Measurements from ENCODE around the gene WDR43. TPM values are rescaled to one million over a fixed set of nuclear protein-coding genes. Genes with fewer than 3 reads are reported as not detected.
A peak's percentile ranks its signal among the peaks of the same experiment; 100 is the strongest.

WDR43 gene
- total RNA-seq, 1 donor from 2014 or later, result 64.8 TPM

DNA sequence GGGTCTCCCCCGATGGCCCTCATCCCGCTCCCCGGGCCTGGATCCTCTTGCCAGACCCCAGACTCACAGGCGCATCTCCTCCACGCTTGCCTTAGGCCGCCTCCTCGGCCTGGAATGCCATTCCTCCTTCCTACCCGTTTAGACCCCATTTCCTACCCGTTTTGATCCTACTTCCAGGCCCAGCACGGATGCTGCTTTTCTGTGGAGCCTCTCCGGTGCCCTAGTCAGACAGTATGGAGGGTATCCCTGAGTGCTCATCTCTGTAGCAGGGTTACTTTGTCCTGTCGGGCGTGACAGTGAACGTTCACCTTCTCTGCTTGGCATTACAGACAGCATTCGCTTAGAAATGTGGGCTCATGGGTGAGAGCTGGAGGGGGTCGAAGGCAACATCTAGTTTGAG, 96.0 kb downstream of the WDR43 start:
- DNase-seq (ENCODE audit: low spot score in 2 of 2), result no peak
- FAIRE-seq, result no peak

DNA sequence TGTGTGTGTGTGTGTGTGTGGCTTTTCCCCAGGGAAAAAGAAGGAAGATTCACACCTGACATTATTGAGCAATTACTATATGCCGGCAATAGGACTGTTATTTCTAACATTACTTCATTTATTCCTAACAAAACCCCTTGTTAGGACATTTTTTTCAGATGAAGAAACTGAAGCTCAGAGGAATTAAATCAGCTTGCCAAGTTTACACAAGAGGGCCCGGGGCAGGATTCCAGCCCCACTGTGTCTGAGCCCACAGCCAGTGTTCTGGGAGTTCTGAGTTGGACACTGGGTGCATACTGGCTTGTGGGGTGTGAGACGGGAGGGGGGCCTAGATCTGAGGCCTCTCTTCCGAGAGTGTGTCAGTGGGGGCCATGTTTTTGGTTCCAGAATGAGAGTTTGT, 96.6 kb downstream of the WDR43 start:
- DNase-seq (ENCODE audit: low spot score in 2 of 2) (no peak), FAIRE-seq (no peak)

DNA sequence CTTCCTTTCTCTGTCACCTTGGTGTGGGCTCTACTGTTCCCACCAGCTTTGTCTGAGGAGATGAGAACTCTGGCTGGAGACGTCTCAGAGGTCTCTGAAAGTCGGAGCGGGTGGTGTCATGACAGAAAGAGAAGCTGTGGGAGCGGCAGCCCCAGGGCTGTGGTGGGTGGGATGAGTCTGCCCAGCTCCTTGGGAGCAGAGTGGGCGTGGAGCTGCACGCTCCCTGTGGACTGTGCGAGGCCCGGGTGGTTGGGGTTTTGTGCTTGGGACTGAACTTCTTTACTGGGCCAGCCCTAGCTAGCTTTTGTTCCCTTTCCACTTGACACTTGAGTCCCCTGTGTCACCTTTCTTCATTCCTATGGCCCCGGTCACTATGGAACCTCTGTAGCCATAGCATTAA, 97.0 kb downstream of the WDR43 start:
- DNase-seq (ENCODE audit: low spot score in 2 of 2), result no peak
- FAIRE-seq, result no peak

DNA sequence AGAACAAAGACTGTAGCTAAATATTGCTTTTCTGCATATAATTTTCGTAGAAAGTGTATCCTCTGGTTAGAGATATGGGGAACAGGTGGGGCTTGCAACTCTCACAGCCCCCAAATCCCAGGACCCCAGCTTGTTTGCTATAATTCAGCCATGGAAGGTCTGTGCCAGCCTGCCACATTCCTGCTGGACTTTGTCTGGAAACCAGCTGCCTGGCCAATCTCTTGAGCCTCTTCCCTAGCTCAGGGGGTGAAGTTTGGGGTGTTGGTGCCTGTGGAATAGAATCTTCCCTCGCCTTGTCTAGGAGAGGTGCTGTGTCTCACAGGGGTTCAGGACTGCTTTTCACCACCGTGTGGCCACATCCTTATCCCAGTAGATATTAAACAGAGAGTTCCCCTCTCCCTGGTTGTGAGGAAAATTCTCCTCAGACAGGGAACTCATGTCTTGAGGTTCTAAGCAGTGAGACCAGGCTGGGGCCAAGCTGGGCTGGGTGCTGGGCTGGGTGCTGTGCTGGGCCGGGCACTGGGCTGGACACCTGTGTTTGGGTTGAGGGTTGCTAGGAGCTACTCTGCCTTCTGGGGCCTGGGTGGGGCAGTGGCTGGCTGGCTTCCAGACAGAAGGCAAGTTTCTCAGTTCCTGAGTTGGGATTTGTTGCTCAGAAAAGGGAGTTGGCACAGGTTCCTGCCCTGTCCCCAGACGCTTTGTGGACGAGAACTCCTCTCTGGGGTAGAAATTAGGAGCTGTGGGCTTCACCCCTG, 98.9 kb downstream of the WDR43 start:
- DNase-seq (ENCODE audit: low spot score in 2 of 2) (no peak), FAIRE-seq (no peak)

DNA sequence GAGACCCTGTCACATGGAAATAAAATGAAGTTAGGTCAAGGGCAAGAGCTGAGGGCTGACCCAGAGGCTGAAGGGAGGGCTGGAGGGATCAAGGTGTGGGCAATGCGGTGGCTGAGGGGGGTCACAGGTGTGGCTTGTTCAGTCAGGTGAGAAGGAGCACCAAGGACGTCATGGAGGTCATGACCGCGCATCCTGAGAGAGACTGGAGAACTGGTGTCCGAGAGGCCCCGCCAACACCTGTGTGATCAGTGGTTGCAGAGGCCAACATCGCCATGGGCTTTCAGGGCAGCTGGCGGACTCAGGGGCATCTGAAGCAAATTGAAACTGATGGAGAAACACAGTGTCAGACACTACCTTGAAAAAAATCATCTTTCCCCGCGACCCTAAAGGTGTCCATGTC, 99.6 kb downstream of the WDR43 start:
- FAIRE-seq, result no peak
- DNase-seq (ENCODE audit: low spot score in 2 of 2), result no peak

DNA sequence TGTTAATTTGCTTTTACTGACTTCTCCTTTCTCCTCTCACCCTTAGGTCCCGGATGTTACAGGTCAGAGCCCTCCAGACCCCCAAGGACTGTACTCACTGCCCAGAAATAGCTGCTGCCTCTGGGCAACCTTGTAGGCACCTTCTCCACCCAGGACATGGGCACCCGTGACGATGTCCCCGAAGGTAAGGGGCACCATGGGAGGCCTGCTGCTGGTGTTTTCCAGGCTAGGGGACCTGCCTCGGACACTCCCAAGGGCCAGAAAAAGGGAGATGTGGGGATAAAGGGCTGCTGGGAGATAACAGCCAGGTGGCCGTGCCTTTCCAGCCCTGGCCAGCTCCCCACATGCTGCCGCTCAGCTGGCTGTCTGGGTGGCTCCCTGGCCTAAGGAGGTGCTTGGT, 100.2 kb downstream of the WDR43 start:
- FAIRE-seq (no peak), DNase-seq (ENCODE audit: low spot score in 2 of 2) (no peak)

DNA sequence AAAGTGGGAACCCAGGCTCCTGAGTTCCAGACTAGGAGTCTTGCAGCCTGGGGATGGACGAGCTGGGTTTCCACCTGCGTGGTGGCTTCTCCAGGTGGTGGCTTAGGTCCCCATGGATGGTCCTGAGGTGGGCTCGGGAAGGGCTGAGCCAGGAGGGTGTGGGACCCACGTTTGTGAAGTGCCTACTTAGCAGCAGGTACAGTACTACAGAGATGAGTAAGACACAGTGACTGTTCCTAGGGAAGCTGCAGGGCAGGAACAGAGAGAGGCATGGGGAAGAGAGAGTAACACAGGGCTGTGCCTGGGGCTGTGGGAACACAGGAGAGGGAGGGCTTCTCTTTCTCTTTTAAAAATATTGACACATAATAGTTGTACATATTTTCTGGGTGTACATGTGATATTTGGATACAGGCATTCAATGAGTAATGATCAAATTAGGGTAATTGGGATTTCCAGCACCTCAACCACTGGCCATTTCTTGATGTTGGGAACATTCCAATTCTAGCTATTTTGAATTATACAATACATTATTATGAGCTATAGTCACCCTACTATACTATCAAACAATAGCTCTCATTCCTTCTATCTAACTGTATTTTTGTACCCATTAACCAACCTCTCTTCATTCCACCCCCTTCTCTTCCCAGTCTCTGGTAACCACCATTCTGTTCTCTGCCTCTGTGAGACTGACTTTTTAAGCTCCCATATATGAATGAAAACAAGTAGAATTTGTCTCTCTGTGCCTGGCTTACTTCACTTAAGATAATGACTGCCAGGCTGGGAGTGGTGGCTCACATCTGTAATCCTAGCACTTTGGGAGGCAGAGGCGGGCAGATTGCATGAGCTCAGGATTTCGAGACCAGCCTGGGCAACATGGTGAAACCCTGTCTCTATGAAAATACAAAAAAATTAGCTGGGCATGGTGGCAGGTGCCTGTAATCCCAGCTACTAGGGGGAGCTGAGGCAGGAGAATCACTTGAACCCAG, 101.6 kb downstream of the WDR43 start:
- DNase-seq (ENCODE audit: low spot score in 2 of 2) (no peak), FAIRE-seq (no peak)

DNA sequence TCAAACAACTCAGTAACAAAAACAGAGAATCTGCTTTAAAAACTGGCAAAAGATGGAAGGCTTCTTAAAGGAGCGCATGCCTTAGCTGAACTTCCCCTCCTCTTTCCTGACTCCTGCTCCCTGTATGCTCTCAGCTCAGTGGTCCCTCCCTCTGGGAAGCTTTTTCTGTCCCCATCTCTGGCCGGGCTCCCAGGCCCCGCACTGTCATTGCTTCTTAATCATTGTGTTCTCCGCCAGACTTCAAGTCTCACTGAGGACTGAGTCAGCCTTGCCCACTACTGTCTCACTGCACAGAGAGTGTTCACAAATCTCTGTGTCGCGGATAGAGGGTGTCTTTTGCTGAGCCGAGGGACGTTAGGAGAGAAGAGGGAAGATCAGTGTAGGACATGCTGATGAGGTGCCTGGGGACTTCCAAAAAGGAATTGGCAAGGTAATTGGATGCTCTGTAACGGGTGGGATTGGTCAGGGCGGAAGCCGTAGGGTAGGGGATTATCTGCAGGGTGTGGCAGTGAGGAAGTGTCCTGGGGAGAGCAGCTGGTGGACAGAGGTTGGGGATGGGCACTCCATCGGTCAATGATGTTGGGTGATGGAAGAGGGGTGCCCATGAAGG, 102.9 kb downstream of the WDR43 start:
- peak in 1 of 2 donors; percentile 62 for DNase-seq (ENCODE audit: low spot score in 2 of 2)
- FAIRE-seq, result no peak

Small RNAs within 50 kb of the gene (small RNA-seq; reads per million reads assigned to genes)
- gene RF00019 (not detected), gene SNORD53 (16.5 reads per million, percentile 96 among the genes with 10 or more reads in this experiment), gene SNORD53B (4,698 reads per million, percentile 100 among the genes with 10 or more reads in this experiment), gene SNORD92 (932 reads per million, percentile 99 among the genes with 10 or more reads in this experiment)

Other genes with a start within 250 kb of the WDR43 start
- gene PPP1CB, start 142.8 kb upstream of the WDR43 start, total RNA-seq, result 428 TPM
- 0.82 TPM for gene SPDYA, start 83.8 kb upstream of the WDR43 start, total RNA-seq
- 37.5 TPM for gene TRMT61B, start 24.4 kb upstream of the WDR43 start, total RNA-seq
- under 0.01 TPM for gene TOGARAM2, start 86.6 kb downstream of the WDR43 start, total RNA-seq
- not detected for gene PCARE, start 179.9 kb downstream of the WDR43 start, total RNA-seq
- 49.3 TPM for gene CLIP4, start 220.7 kb downstream of the WDR43 start, total RNA-seq